Thoracic aorta (tissue), 2 donors: ENCODE data around the gene BLOC1S4. TPM values are rescaled to one million over a fixed set of nuclear protein-coding genes. Genes with fewer than 3 reads are reported as not detected.

Source experiments
- ATAC-seq: fragments of 150-250 bp; one replicate; pipeline ENCODE4 v1.8.0; 2017; ENCODE audit warnings: low read depth; ENCODE audit not compliant: insufficient number of reproducible peaks, low FRiP score
- DNase-seq: peaks from one replicate; pipeline ENCODE4 v3.0.0-alpha.2; 2020; ENCODE audit warnings: low spot score
- H3K27ac ChIP-seq, 2 donors: fragments of 200-600 bp; sonication (generic); 1 replicate in 1 of 2; 2 replicates in 1 of 2; pipeline ENCODE4 v1.5.1; 2016; ENCODE audit warnings: mild to moderate bottlenecking in 2 of 2, moderate library complexity in 2 of 2
- H3K27me3 ChIP-seq: fragments of 200-600 bp; sonication (generic); replicated peaks from 2 replicates; pipeline ENCODE4 v1.6.0; 2016; ENCODE audit warnings: mild to moderate bottlenecking; ENCODE audit not compliant: insufficient read depth
- H3K36me3 ChIP-seq: fragments of 200-600 bp; sonication (generic); one replicate; pipeline ENCODE4 v1.5.1; 2016
- H3K4me1 ChIP-seq, 2 donors: fragments of 200-600 bp; sonication (generic); 1 replicate in 1 of 2; 2 replicates in 1 of 2; pipeline versions ENCODE4 v1.5.1 to v1.6.0; 2016; ENCODE audit warnings: low read depth in 2 of 2, mild to moderate bottlenecking in 1 of 2; ENCODE audit not compliant: control insufficient read depth in 1 of 2
- H3K4me3 ChIP-seq: fragments of 200-600 bp; sonication (generic); 2 replicates; pipeline ENCODE4 v1.5.1; 2016; ENCODE audit warnings: mild to moderate bottlenecking
- H3K9me3 ChIP-seq: fragments of 200-600 bp; sonication (generic); 2 replicates; pipeline ENCODE4 v1.5.1; 2016
- CTCF ChIP-seq: fragments of 200-600 bp; sonication (generic); IDR thresholded peaks from one replicate; pipeline ENCODE4 v1.5.1; 2019; ENCODE audit warnings: antibody characterized with exemption
- total RNA-seq, 2 donors: library from RNA; depleted of rRNA; stranded (reverse); fragments of >200 nt; gene quantifications; one replicate each; pipeline versions ENCODE4 v1.1.0 to v1.2.3, GENCODE V29; 2016

Gene BLOC1S4
- total RNA-seq, 2 donors from 2014 or later: 18.1 to 27.4 TPM

- ATAC-seq: peak; percentile 91
- Histone ChIP-seq H3K27ac (peak overlapping the region; percentile 75 to 87), H3K9me3 (no peaks in the 10 kb centered on the region), H3K4me1 (peaks cover 19 to 32% of the 10 kb centered on the region in 2 donors), H3K27me3 (no peaks in the 10 kb centered on the region), H3K36me3 (no peaks in the 10 kb centered on the region), H3K4me3 (peak overlapping the region; percentile 88)
- peak; percentile 70 for DNase-seq
- no peak for TF ChIP-seq CTCF
These were observed 42.1 kb upstream of the BLOC1S4 start for GRCh38 chr4:6673660-6674499.

GRCh38 chr4:6674500-6675149 is 41.3 kb upstream of the BLOC1S4 start:
- Histone ChIP-seq H3K27ac (peak overlapping the region; percentile 75 to 87), H3K4me1 (peaks cover 19 to 32% of the 10 kb centered on the region in 2 donors)
- ATAC-seq: peak; percentile 21

GRCh38 chr4:6676722-6677558 is 39.0 kb upstream of the BLOC1S4 start:
- no peak for TF ChIP-seq CTCF
- no peak overlapping the region for H3K27ac ChIP-seq
- H3K27me3 ChIP-seq: no peaks in the 10 kb centered on the region
- DNase-seq (no peak), ATAC-seq (no peak)
- peaks cover 19 to 32% of the 10 kb centered on the region in 2 donors for H3K4me1 ChIP-seq
- peak overlapping the region; percentile 26 for H3K4me3 ChIP-seq
- H3K9me3 ChIP-seq: no peaks in the 10 kb centered on the region
- no peaks in the 10 kb centered on the region for H3K36me3 ChIP-seq

More at GRCh38 chr4:6674500-6675149, 41.3 kb upstream of the BLOC1S4 start:
- DNase-seq: no peak
- peak; percentile 14 for TF ChIP-seq CTCF
- Histone ChIP-seq H3K9me3 (no peaks in the 10 kb centered on the region), H3K36me3 (no peaks in the 10 kb centered on the region), H3K27me3 (no peaks in the 10 kb centered on the region), H3K4me3 (peak overlapping the region; percentile 88)

- Histone ChIP-seq H3K9me3 (no peaks in the 10 kb centered on the region), H3K36me3 (no peaks in the 10 kb centered on the region), H3K4me3 (no peak overlapping the region), H3K4me1 (peaks cover 11 to 18% of the 10 kb centered on the region in 2 donors), H3K27me3 (no peaks in the 10 kb centered on the region), H3K27ac (no peak overlapping the region)
- TF ChIP-seq CTCF: no peak
- DNase-seq (no peak), ATAC-seq (no peak)
These were observed 35.5 kb upstream of the BLOC1S4 start for GRCh38 chr4:6680372-6681034.
